H1 (cell line): Measurements from ENCODE around the gene ARFGAP3. TPM values are rescaled to one million over a fixed set of nuclear protein-coding genes. Genes with fewer than 3 reads are reported as not detected.

ENCODE experiments used
- CBX8 ChIP-seq: fragments of 300-800, 300-1000 bp; sonication (generic); IDR thresholded peaks from 2 replicates; pipeline ENCODE4 v1.7.1; 2016; ENCODE audit warnings: low read depth, low read length, borderline replicate concordance
- EP300 ChIP-seq, 2 experiments: IDR thresholded peaks; 1 replicate in 1 of 2; 2 replicates in 1 of 2; pipeline ENCODE4 v1.6.1; 2011 to 2012; ENCODE audit warnings: low read depth in 2 of 2, low read length in 2 of 2, mild to moderate bottlenecking in 2 of 2, borderline replicate concordance in 1 of 2, inconsistent platforms in 1 of 2, moderate library complexity in 1 of 2
- MAFK ChIP-seq: IDR thresholded peaks from 2 replicates; pipeline ENCODE4 v1.6.1; 2012; ENCODE audit warnings: low read depth, mild to moderate bottlenecking, improper control_type of control experiment, low read length
- SAP30 ChIP-seq: fragments of 300-600 bp; sonication (generic); IDR thresholded peaks from 2 replicates; pipeline ENCODE4 v1.7.1; 2012; ENCODE audit warnings: low read length, moderate library complexity, mild to moderate bottlenecking, inconsistent platforms; ENCODE audit not compliant: insufficient read depth, insufficient replicate concordance
- SIRT6 ChIP-seq: IDR thresholded peaks from one replicate; pipeline ENCODE4 v1.7.1; 2012; ENCODE audit warnings: low read length, inconsistent platforms
- SIX5 ChIP-seq: IDR thresholded peaks from 2 replicates; pipeline ENCODE4 v1.6.1; 2011; ENCODE audit warnings: mild to moderate bottlenecking, low read depth, low read length
- polyA plus RNA-seq, 7 experiments: library from polyadenylated mRNA; depleted of rRNA in 3 of 7; stranded (reverse) in 5 of 7; unstranded in 2 of 7; fragments of >200 nt in 5 of 7; fragments of 200-250 nt in 2 of 7; gene quantifications; 1 replicate in 5 of 7; 2 replicates in 1 of 7; 4 replicates in 1 of 7; pipeline versions ENCODE4 v1.2.1 to v1.2.3, GENCODE V29; 2011 to 2013; ENCODE audit warnings: missing spikeins in 2 of 7, mixed read lengths in 2 of 7
- total RNA-seq: library from RNA; stranded (reverse); fragmentation: NEBNext Ultra II Directional; extraction: Animal tissue kit (Norgen Biotek cat#: 25700); gene quantifications from 2 replicates; pipeline ENCODE4 v1.2.1, GENCODE V29; 2021

ARFGAP3 gene
- total and polyA plus RNA-seq, 2 of the 8 experiments (the other 6 are each of a cell fraction or from before 2014, with no cell fraction given): 9.7 to 16.0 TPM

GRCh38 chr22:42877597-42878340 is 20.7 kb upstream of the ARFGAP3 start (continued):
- no peak for TF ChIP-seq SAP30
- no peak for TF ChIP-seq SIX5
- no peak for TF ChIP-seq CBX8
- TF ChIP-seq EP300 (IDR thresholded peaks at IDR 0.05; ENCODE audit: borderline replicate concordance in 1 of 2, low read depth in 2 of 2, low read length in 2 of 2): no peak
- no peak for TF ChIP-seq SIRT6
- no peak for TF ChIP-seq MAFK
